Measurements from ENCODE around the gene NCEH1.

NCEH1 gene

DNA sequence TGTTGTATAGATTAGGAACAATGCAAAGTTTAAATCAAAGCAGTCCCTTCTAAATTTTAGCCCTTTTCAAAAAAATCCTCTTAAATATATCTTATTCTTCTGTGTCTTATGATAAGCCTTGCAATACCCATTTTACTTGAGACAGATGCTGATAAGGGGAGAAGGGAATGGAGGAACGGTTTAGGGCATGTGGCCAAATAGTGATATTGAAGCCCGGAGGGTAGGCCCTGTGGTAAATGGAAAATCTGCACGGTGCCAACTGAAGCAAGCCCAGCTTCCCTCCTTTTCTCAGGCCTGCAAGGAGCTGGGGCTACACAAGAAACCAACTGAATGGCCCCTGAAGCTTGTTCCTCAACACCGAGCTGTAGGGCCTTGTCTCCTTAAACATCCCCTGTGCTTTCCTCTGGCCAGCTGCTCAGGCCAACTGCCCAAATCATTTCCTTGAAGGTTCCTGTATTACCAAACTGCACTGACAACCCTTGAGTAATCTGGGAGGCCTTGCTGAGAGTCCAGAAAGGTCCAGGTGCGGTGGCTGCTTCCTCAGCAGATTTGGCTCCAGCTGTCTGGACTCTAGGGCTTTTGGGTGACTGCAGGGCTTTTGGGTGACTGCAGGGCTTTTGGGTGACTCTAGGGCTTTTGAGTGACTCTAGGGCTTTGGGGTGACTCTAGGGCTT, 67.2 kb downstream of the NCEH1 start:
- DNase-seq = no peak

DNA sequence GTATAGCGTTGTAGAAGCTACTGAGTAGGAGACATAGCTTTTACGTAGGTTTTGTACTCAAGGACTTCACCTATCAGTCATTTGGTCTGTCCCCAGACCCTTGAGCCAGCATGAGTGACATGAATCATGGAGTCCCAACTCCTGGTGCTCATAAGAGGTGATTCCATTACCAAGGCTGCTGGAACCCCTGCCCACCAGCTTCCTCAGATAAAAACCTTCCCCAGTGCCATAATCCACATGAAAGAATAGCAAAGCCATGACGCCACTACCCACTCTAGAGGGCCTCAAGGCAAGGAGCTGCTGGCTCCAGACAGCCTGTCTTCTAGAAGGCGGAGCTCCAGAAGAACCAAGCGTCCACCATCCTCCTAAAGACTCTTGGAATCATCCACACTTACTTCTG, 69.6 kb downstream of the NCEH1 start:
- DNase-seq = no peak

- DNase-seq = no peak
Measured at GRCh38 chr3:172640751-172641150, 70.1 kb downstream of the NCEH1 start.

DNA sequence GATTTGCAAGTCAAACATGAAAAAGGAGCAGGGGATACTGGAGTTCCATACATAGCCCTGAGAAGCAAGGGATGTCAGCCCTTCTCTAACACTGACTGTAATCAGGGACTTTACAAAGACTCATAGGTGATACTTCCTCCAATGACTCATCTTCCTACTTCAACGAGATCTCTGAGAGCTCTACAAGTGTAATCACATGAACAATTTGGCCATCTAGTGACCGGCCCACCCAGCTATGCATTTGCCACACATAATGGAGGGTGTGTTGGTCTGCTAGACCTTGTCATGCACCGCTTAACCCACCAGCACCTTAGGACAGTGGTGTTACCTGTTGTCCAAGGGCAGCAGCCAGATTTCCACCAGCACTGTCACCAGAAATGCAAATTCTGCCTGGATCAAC, 75.3 kb downstream of the NCEH1 start:
- no peak for DNase-seq

GRCh38 chr3:172634948-172635347, 75.9 kb downstream of the NCEH1 start:
- DNase-seq = no peak

DNA sequence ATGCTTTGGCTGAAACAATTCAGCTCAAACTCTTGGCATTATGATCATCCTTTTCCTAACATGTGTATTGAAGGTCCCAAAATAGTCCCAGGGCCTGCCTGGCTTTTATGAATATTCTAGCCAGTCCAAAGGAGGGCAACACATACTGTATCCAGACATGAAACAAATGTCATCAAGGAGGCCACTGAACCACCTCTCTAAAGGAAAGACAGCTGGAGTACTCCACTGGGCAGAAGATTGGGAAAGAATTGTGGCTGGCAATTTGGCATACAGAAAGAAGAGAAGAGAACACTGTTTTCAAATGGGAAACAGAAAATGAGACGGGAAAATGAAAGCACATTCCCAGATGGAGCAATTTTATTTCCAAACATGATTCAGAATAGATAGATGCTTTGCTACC, 80.6 kb downstream of the NCEH1 start:
- DNase-seq = no peak

- no peak for DNase-seq
Measured at GRCh38 chr3:172629470-172629869, 81.4 kb downstream of the NCEH1 start.

GRCh38 chr3:172627057-172627809, 83.6 kb downstream of the NCEH1 start:
- no peak for DNase-seq

DNA sequence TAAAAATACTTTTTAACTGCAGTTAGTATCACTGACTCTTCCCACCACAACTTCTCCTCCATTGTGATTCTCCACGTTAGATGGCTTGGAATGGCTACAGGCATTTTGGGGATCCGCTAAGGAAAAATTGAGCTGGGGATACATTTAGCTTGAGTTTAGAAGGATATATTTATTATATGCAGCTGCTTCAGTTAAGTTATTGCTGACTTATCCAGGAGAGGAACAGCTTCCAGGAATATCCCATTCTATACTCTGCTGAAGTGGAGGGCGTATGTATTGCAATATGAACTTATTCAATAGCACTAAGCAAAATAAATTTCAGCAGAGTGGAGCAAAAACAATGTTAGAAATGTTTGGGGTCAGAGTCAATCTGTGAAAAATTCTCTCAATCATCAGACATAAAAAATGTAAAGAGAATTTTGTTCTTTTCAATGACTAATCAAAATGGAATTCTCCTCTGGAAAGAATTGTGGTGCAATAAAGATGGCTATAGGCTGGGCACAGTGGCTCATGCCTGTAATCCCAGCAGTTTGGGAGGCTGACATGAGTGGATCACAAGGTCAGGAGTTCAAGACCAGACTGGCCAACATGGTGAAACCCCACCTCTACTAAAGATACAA, 84.7 kb downstream of the NCEH1 start:
- no peak for DNase-seq

DNA sequence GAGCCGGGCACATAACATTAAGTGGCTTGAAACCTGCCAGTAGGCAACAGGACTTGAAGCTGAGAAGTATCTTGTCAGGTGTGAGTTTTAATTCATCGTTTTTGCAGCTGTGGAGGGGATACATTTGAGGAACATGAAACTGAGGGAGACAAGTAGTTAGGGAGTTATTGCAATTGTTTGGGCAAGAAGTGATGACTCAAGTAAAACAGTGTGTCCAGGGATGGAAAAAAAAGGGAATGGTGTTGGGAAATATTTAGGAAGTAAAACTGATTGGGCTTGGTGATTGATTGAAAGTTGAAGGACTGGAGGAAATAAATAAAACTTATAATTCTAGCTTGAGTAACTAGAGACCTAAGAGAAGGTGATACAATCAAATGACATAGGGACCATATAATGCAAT, 85.5 kb downstream of the NCEH1 start:
- no peak for DNase-seq

DNA sequence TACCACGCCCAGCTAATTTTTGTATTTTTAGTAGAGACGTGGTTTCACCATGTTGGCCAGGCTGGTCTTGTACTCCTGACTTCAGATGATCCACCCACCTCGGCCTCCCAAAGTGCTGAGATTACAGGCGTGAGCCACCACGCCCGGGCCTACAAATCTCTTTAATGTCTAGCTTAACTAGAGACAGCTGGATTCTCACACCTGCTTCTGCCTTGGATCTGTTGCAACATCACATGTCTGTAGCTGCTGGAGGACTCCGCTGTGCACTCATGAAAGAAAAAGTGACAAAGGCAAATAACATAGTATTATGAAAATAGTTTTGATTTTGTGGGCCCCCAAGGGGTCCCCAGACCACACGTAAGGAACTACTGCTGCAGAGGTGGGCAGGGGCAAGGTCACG, 85.9 kb downstream of the NCEH1 start:
- DNase-seq = no peak

- DNase-seq = peak; percentile 29
Measured at GRCh38 chr3:172622916-172623700, 87.8 kb downstream of the NCEH1 start.

- no peak for DNase-seq
Measured at GRCh38 chr3:172622156-172622555, 88.7 kb downstream of the NCEH1 start.

- DNase-seq = no peak
Measured at GRCh38 chr3:172617976-172618375, 92.9 kb downstream of the NCEH1 start.

DNA sequence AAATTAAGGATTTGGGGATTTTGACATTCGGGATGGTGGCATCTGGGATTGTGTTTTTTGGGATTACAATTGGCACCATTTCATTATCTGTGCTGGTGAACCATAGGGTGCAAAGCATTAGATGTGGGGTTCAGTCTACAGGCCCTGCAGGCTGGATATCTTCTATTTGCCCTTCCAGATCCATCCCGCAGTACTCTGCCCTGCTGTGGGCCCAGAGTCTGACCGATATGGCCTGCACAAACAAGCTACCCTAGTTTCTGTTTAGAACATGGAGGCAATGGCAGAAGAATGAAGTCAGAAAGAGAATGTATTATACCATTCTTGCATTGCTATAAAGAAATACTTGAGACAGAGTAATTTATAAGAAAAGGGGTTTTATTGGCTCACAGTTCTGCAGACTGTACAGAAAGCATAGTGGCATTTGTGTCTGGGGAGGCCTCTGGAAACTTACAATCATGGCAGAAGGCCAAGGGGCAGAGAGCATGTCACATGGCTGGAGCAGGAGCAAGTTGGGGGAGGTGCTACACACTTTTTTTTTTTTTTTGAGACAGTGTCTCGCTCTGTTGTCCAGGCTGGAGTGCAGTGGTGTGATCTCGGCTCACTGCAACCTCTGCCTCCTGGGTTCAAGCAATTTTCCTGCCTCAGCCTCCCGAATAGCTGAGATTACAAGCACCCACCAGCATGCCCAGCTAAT, 93.7 kb downstream of the NCEH1 start:
- DNase-seq = no peak

DNA sequence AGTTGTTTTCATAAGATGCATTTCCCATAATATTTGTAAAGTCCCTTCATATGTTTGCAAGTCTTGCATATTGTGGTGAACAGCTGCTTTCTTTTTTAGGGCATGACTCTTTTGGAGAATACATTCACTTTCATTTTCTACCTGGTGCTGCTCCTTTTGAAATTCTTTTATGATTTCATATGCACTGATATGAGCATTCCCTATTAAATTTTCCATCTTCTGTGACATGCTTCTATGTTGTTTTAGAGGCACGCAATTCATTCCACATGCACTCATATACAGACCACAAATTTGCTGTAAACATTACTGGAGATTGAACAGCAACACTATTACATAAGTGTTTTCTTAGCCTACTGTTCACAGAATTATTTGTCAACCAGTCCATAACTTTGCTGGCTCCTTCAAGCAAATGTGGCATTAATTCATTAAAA, 94.8 kb downstream of the NCEH1 start:
- no peak for DNase-seq

- DNase-seq = no peak
Measured at GRCh38 chr3:172615296-172615695, 95.6 kb downstream of the NCEH1 start.

- no peak for DNase-seq
Measured at GRCh38 chr3:172614340-172615274, 96.3 kb downstream of the NCEH1 start.

GRCh38 chr3:172613845-172614244, 97.0 kb downstream of the NCEH1 start:
- no peak for DNase-seq

- DNase-seq = no peak
Measured at GRCh38 chr3:172612871-172613678, 97.8 kb downstream of the NCEH1 start.

GRCh38 chr3:172609750-172610149, 101.1 kb downstream of the NCEH1 start:
- no peak for DNase-seq

Data from activated CD8-positive, alpha-beta memory T cell treated with anti-CD3 and anti-CD28 coated beads, Interleukin-2, amount 50 U/mL, for 4 hours (primary cell).